DND-41 (cell line): ENCODE results near the gene RALY.
"Not testable (repeated sequence)": the region's sequence is repeated elsewhere in the genome, so short reads cannot be mapped to it uniquely, and the experiment has no call there.

Source experiments
- CTCF ChIP-seq: IDR thresholded peaks from 2 replicates; pipeline ENCODE4 v1.5.1; 2012; ENCODE audit warnings: borderline replicate concordance, low read length, moderate library complexity, mild to moderate bottlenecking; ENCODE audit not compliant: poor library complexity, severe bottlenecking; ENCODE audit errors: extremely low read depth
- EZH2 ChIP-seq: IDR thresholded peaks from 3 replicates; pipeline ENCODE4 v1.6.1; 2012; ENCODE audit warnings: borderline replicate concordance, low read depth, mild to moderate bottlenecking, moderate library complexity, low read length, inconsistent platforms; ENCODE audit not compliant: severe bottlenecking

DNA sequence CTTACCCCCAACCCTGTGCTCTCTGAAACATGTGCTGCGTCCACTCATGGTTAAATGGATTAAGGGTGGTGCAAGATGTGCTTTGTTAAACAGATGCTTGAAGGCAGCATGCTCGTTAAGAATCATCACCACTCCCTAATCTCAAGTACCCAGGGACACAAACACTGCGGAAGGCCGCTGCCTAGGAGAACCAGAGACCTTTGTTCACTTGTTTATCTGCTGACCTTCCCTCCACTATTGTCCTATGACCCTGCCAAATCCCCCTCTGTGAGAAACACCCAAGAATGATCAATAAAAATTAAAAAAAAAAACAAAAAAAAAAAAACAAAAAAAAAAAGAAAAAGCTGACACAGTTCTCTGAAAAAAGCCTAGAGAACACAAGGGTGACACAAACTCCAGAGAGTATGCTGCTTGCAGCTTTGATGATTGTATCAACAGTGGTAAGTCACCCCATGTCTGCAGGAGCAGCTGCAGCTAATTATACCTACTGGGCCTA is 139.7 kb downstream of the RALY start:
- not testable (repeated sequence) for TF ChIP-seq CTCF, EZH2
